Kidney (tissue), 14 donors: ENCODE measurements around the gene STN1. TPM values are rescaled to one million over a fixed set of nuclear protein-coding genes. Genes with fewer than 3 reads are reported as not detected.
A peak's percentile ranks its signal among the peaks of the same experiment; 100 is the strongest.

Experiments used
- DNase-seq, 5 donors: peaks; one replicate each; pipeline ENCODE4 v3.0.0-alpha.2; 2013 to 2020
- FAIRE-seq: peaks from 2 replicates; lab custom pipeline; 2012; peaks lifted over from hg19 to GRCh38; lab: Jason Lieb, UNC
- H3K27ac ChIP-seq, 2 donors: one replicate each; pipeline ENCODE4 v1.7.0; 2013; ENCODE audit warnings: low read depth in 2 of 2, low read length in 2 of 2, inconsistent platforms in 1 of 2
- H3K27me3 ChIP-seq: one replicate; pipeline ENCODE4 v1.7.1; 2013; ENCODE audit warnings: low read length, inconsistent platforms; ENCODE audit not compliant: control insufficient read depth, insufficient read depth
- H3K36me3 ChIP-seq, 3 donors: one replicate each; pipeline versions ENCODE4 v1.7.0 to v1.7.1; 2013; ENCODE audit warnings: low read length in 3 of 3, control low read depth in 1 of 3, inconsistent platforms in 1 of 3; ENCODE audit not compliant: insufficient read depth in 3 of 3, control insufficient read depth in 2 of 3
- H3K4me1 ChIP-seq, 3 donors: one replicate each; pipeline versions ENCODE4 v1.7.0 to v1.7.1; 2013; ENCODE audit warnings: low read length in 3 of 3, inconsistent platforms in 1 of 3, low read depth in 1 of 3; ENCODE audit not compliant: control insufficient read depth in 2 of 3, insufficient read depth in 2 of 3
- H3K4me3 ChIP-seq, 3 donors: one replicate each; pipeline versions ENCODE4 v1.7.0 to v1.8.1; 2013; ENCODE audit warnings: low read length in 3 of 3, control low read depth in 1 of 3, inconsistent platforms in 1 of 3
- H3K9ac ChIP-seq, 3 donors: one replicate each; pipeline versions ENCODE4 v1.7.0 to v1.7.1; 2013; ENCODE audit warnings: low read length in 3 of 3, control low read depth in 1 of 3, inconsistent platforms in 1 of 3
- H3K9me3 ChIP-seq, 3 donors: one replicate each; pipeline versions ENCODE4 v1.7.0 to v1.7.1; 2013; ENCODE audit warnings: low read length in 3 of 3, control low read depth in 1 of 3, inconsistent platforms in 1 of 3; ENCODE audit not compliant: control insufficient read depth in 2 of 3, insufficient read depth in 1 of 3
- CTCF ChIP-seq: IDR thresholded peaks from 3 replicates; pipeline ENCODE4 v1.5.1; 2012; ENCODE audit warnings: mild to moderate bottlenecking, moderate library complexity, borderline replicate concordance; ENCODE audit not compliant: insufficient read depth; ENCODE audit errors: extremely low read depth
- intact Hi-C: fragments of 100-400 bp; cut with DNase I; formaldehyde crosslinking; loops from one replicate; pipeline ENCODE4 v1.11.1; 2022
- polyA plus RNA-seq: library from polyadenylated mRNA; stranded (reverse); fragments of 350-450 nt; fragmentation: Illumina TruSeq; extraction: RNeasy Lipid Tissue Mini Kit (QIAGEN cat#74804); gene quantifications from one replicate; pipeline ENCODE4 v1.2.3, GENCODE V29; 2014; ENCODE audit warnings: low read depth, low replicate concordance; ENCODE audit not compliant: insufficient read depth
- total RNA-seq: library from RNA; stranded (reverse); fragmentation: NEBNext Ultra II Directional; extraction: Animal tissue kit (Norgen Biotek cat#: 25700); gene quantifications from one replicate; pipeline ENCODE4 v1.2.1, GENCODE V29; 2021
- donor health status: control.
- donor health status: control.
- donor health status: control.
- donor health status: control.
- donor health status: control.
- donor health status: DM: yes; HTN: yes; CAD: no.
- donor health status: Normal renal cell carcinoma (clear cell type).

Gene STN1
- total and polyA plus RNA-seq, 2 donors from 2014 or later = 29.4 to 30.1 TPM

- DNase-seq (no peak), FAIRE-seq (no peak)
- H3K9me3 ChIP-seq = peaks cover 0 to 10% (median 0%) of the 10 kb centered on the region in 3 donors
- H3K27ac ChIP-seq = no peak overlapping the region
- no peak overlapping the region for H3K9ac ChIP-seq
- no peak for TF ChIP-seq CTCF
- H3K36me3 ChIP-seq = no peaks in the 10 kb centered on the region
- H3K4me1 ChIP-seq = no peaks in the 10 kb centered on the region
- H3K4me3 ChIP-seq = no peak overlapping the region
- H3K27me3 ChIP-seq = no peaks in the 10 kb centered on the region
- intact Hi-C loops = loop anchor here (5.0 kb wide), 1 partner anchor 149 kb away; no protein-coding TSS in a partner anchor
These were observed 56.5 kb downstream of the STN1 start for GRCh38 chr10:103861505-103861904.

- H3K27me3 ChIP-seq = no peaks in the 10 kb centered on the region
- DNase-seq = peak in 4 of 5 donors; percentile 85 to 91 (median 88)
- peaks cover 0 to 10% (median 0%) of the 10 kb centered on the region in 3 donors for H3K4me1 ChIP-seq
- intact Hi-C loops = loop anchor here (5.0 kb wide), 1 partner anchor 147 kb away; no protein-coding TSS in a partner anchor
- H3K9me3 ChIP-seq = no peaks in the 10 kb centered on the region
- no peak for FAIRE-seq
- no peak overlapping the region for H3K9ac ChIP-seq
- no peak overlapping the region for H3K27ac ChIP-seq
- H3K36me3 ChIP-seq = no peaks in the 10 kb centered on the region
- no peak overlapping the region for H3K4me3 ChIP-seq
- peak; percentile 70 for TF ChIP-seq CTCF
These were observed 58.6 kb downstream of the STN1 start for GRCh38 chr10:103859161-103860086.

GRCh38 chr10:103858360-103858759 lies 59.6 kb downstream of the STN1 start:
- no peaks in the 10 kb centered on the region for H3K36me3 ChIP-seq
- H3K27me3 ChIP-seq = no peaks in the 10 kb centered on the region
- DNase-seq (no peak), FAIRE-seq (no peak)
- H3K9ac ChIP-seq = no peak overlapping the region
- intact Hi-C loops = no loop called here
- H3K4me3 ChIP-seq = no peak overlapping the region
- H3K4me1 ChIP-seq = peaks cover 0 to 14% (median 0%) of the 10 kb centered on the region in 3 donors
- no peaks in the 10 kb centered on the region for H3K9me3 ChIP-seq
- TF ChIP-seq CTCF = no peak
- no peak overlapping the region for H3K27ac ChIP-seq
